ENCODE measurements around the gene C1QL2.

DNA sequence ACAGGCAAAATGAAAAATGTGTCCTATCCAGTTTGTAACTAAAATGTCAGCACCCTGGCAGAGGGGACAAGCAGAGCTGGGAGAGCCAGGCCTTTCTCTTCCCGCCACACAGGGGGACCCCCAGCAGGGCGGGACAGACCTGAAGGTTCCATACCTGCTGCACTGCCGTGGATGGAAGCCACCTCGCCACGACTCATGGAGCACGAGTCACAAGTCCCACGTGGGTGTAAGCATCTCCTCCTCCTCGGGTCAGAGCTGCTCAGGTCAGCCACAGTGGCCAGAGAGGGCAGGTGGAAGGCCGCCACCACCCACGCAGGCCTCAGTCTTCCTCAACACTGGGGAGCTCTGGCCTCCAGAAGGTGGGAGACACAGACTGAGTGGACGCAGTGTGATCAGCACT, 21.0 kb downstream of the C1QL2 start:
- TF ChIP-seq, protein P1, sequence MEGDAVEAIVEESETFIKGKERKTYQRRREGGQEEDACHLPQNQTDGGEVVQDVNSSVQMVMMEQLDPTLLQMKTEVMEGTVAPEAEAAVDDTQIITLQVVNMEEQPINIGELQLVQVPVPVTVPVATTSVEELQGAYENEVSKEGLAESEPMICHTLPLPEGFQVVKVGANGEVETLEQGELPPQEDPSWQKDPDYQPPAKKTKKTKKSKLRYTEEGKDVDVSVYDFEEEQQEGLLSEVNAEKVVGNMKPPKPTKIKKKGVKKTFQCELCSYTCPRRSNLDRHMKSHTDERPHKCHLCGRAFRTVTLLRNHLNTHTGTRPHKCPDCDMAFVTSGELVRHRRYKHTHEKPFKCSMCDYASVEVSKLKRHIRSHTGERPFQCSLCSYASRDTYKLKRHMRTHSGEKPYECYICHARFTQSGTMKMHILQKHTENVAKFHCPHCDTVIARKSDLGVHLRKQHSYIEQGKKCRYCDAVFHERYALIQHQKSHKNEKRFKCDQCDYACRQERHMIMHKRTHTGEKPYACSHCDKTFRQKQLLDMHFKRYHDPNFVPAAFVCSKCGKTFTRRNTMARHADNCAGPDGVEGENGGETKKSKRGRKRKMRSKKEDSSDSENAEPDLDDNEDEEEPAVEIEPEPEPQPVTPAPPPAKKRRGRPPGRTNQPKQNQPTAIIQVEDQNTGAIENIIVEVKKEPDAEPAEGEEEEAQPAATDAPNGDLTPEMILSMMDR (IDR thresholded peaks at IDR 0.05 in 4 of 5, conservative IDR thresholded peaks at IDR 0.05 in 1 of 5) = no peak
- TF ChIP-seq POLR2A (IDR thresholded peaks at IDR 0.05) = no peak
